Measurements from ENCODE around the gene CREBZF.

Gene CREBZF

DNA sequence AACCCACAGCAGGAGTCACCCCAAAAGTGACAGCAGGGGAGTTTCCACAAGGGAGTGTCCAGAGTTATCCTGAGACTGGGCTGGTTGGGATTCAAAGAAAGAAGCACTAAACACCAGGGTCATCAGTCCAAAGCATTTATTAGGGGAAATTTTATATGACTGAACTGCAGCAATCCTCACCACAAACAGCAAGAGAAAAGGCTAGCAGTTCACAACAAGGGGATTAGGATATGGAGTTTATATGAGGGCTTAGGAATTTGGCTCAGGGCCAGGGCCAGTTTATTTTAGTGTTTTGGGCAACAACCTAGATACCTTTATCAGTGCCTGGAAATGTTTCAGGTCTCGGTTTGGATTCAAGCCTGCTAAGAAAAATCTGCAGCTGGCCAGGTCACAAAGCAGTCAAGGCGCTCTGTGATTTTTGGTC is 21.7 kb downstream of the CREBZF start:
- no peak for TF ChIP-seq ZFX (IDR thresholded peaks at IDR 0.05; ENCODE audit: borderline replicate concordance)
- TF ChIP-seq, protein P1, sequence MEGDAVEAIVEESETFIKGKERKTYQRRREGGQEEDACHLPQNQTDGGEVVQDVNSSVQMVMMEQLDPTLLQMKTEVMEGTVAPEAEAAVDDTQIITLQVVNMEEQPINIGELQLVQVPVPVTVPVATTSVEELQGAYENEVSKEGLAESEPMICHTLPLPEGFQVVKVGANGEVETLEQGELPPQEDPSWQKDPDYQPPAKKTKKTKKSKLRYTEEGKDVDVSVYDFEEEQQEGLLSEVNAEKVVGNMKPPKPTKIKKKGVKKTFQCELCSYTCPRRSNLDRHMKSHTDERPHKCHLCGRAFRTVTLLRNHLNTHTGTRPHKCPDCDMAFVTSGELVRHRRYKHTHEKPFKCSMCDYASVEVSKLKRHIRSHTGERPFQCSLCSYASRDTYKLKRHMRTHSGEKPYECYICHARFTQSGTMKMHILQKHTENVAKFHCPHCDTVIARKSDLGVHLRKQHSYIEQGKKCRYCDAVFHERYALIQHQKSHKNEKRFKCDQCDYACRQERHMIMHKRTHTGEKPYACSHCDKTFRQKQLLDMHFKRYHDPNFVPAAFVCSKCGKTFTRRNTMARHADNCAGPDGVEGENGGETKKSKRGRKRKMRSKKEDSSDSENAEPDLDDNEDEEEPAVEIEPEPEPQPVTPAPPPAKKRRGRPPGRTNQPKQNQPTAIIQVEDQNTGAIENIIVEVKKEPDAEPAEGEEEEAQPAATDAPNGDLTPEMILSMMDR (IDR thresholded peaks at IDR 0.05): no peak
- H3K27ac ChIP-seq: no peak overlapping the region

GRCh38 chr11:85634747-85635146 is 30.2 kb downstream of the CREBZF start:
- TF ChIP-seq, protein P1 (IDR thresholded peaks at IDR 0.05): no peak
- no peak for TF ChIP-seq ZFX (IDR thresholded peaks at IDR 0.05; ENCODE audit: borderline replicate concordance)
- no peak overlapping the region for H3K27ac ChIP-seq

DNA sequence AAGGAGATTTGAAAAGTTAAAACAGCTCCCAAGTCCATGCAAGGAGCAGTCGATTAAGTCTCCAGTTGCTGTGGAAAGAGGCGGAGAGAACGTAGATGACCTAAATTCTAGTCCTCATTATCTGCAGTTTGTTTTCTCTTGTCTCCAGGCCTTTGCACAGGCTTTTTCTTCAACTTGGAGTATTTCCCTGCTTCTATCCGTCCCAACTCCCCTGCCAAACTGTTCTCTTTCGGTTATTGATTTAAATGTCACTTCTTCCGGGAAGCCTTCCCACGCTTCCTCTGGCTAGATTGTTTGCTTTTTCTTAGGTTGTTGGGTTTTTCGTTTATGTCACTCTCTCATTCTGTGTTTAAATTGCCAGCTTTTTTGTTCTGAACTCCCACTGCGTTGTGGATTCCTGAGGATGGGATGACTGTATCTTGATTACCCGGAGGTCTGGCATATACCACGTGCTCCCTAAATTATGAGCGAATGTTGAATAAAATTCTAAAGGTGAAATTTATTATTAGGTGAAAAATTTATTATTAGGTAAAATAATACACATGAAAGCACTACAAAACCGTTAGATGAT is 36.1 kb downstream of the CREBZF start:
- TF ChIP-seq, protein P1 (IDR thresholded peaks at IDR 0.05): no peak
- TF ChIP-seq ZFX (IDR thresholded peaks at IDR 0.05; ENCODE audit: borderline replicate concordance): no peak
- peak overlapping the region; percentile 66 for H3K27ac ChIP-seq

GRCh38 chr11:85627998-85628770 is 36.7 kb downstream of the CREBZF start, which contains the start of gene TMEM126B:
TSS of gene TMEM126B (plus strand) at chr11:85628593. CDS start at chr11:85628608, 15 bp downstream.
- H3K27ac ChIP-seq: peak within 1 kb of the TSS; percentile 66
- no peak for TF ChIP-seq ZFX (IDR thresholded peaks at IDR 0.05; ENCODE audit: borderline replicate concordance)
- TF ChIP-seq, protein P1 (IDR thresholded peaks at IDR 0.05): no peak

GRCh38 chr11:85627332-85627997 is 37.5 kb downstream of the CREBZF start, which contains the start of gene DLG2:
TSS of gene DLG2 (minus strand) at chr11:85627344.
- TF ChIP-seq, protein P1 (IDR thresholded peaks at IDR 0.05): no peak
- no peak for TF ChIP-seq ZFX (IDR thresholded peaks at IDR 0.05; ENCODE audit: borderline replicate concordance)
- H3K27ac ChIP-seq: peak within 1 kb of the TSS; percentile 66

DNA sequence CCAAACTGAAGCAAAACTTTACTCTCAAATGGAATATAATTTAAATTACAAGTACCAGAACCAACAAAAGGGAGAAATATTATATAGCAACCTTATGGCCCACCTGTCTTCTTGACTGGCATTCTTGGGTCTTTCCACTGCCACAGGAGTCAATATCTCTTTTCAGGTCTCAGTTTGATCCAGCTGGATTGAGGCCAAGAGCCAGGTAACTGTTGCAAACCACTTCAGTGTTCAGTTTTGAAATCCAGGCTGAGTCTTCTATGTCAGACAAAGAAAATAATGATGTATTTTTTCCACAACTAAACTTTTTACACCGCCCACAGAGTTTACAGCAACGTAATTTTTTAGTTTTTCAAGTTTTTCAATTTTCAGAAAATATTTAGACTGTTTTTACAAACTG is 38.4 kb downstream of the CREBZF start:
- no peak overlapping the region for H3K27ac ChIP-seq
- TF ChIP-seq, protein P1 (IDR thresholded peaks at IDR 0.05): no peak
- TF ChIP-seq ZFX (IDR thresholded peaks at IDR 0.05; ENCODE audit: borderline replicate concordance): no peak
